DND-41 (cell line): Measurements from ENCODE around the gene CATSPER3.

Source experiments
- EZH2 ChIP-seq: IDR thresholded peaks from 3 replicates; pipeline ENCODE4 v1.6.1; 2012; ENCODE audit warnings: borderline replicate concordance, low read depth, mild to moderate bottlenecking, moderate library complexity, low read length, inconsistent platforms; ENCODE audit not compliant: severe bottlenecking
- TF ChIP-seq, protein P1 (sequence below): IDR thresholded peaks from 2 replicates; pipeline ENCODE4 v1.5.1; 2012; ENCODE audit warnings: borderline replicate concordance, low read length, moderate library complexity, mild to moderate bottlenecking; ENCODE audit not compliant: poor library complexity, severe bottlenecking; ENCODE audit errors: extremely low read depth

DNA sequence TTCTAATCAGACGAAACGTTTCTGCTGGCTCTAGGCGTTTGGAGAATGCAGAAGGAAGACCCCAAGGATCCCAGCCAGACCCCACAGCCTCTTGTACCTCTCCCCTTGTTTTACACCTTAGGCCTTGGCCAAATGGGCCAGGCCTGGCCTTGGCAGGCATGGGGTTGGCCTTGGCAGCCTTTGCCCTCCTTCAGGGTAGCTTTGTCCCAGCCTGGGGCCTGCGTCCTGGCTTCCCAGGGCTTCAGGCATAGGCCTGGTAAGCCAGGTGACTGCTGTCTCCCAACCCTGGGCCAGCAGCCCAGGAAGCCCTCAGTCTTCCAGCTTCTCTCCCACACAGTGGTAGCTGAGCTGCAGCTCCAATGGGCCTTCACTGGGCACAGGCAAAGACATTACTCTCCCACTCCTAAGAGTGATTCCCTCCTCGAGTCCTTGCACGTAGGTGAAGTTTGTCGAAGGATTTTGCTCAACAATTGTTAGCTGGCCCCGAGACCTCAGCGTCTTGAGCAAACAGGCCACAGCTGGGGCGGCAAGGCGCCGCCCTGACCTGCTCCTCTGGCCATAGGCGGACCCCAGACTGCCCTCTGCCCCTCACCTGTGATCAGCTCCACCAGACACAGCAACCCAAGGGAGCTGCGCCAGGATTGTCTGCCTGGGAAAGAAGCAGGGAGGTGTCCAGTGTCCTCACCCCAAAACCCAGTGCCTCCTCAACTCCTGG lies 67.4 kb downstream of the CATSPER3 start:
- TF ChIP-seq, protein P1, sequence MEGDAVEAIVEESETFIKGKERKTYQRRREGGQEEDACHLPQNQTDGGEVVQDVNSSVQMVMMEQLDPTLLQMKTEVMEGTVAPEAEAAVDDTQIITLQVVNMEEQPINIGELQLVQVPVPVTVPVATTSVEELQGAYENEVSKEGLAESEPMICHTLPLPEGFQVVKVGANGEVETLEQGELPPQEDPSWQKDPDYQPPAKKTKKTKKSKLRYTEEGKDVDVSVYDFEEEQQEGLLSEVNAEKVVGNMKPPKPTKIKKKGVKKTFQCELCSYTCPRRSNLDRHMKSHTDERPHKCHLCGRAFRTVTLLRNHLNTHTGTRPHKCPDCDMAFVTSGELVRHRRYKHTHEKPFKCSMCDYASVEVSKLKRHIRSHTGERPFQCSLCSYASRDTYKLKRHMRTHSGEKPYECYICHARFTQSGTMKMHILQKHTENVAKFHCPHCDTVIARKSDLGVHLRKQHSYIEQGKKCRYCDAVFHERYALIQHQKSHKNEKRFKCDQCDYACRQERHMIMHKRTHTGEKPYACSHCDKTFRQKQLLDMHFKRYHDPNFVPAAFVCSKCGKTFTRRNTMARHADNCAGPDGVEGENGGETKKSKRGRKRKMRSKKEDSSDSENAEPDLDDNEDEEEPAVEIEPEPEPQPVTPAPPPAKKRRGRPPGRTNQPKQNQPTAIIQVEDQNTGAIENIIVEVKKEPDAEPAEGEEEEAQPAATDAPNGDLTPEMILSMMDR: no peak
- no peak for TF ChIP-seq EZH2
